Heart left ventricle (tissue), 13 donors: ENCODE results near the gene DOCK3.

Experiments used
- CTCF ChIP-seq, 12 donors: fragments of 200-600 bp; sonication (generic) in 4 of 12; IDR thresholded peaks; one replicate each; pipeline versions ENCODE4 v1.5.0 to v1.8.0; 2018 to 2022; ENCODE audit warnings: antibody characterized with exemption in 12 of 12, mild to moderate bottlenecking in 5 of 12
- POLR2A ChIP-seq, 2 donors: fragments of 450-650 bp; IDR thresholded peaks; one replicate each; pipeline ENCODE4 v1.6.1; 2017; ENCODE audit warnings: antibody characterized with exemption in 2 of 2, mild to moderate bottlenecking in 2 of 2, moderate library complexity in 2 of 2
- donor health status: ischemic (EF 13 %, LVEDD 7.1; RV severe dilation, severe dysfunction).
- donor health status: DM: no; HTN: yes; CAD: no.
- donor health status: DM: no; HTN: no; CAD: no.
- donor health status: ischemic (EF 25% LVEDD 6.9; RV normal size, moderate dysfunction).
- donor health status: ischemic (EF 25% LVEDD 5.7; RV mildly dilated, moderate dysfunction).
- donor health status: ischemic (EF 35%, LVEDD 5.7; RV mildly dilated, moderate dysfunction).
- donor health status: nonischemic (EF 11% LVEDD 7.7; RV severe dilation, severe dysfunction).
- donor health status: DM: yes; HTN: yes; CAD: no.
- donor health status: PGD.
- donor health status: ischemic (EF 29% LVEDD 5.4; RV normal size, mild dysfunction).
- donor health status: nonischemic (EF 23%, LVEDD 6.1; RV moderate dilation, normal function).

- TF ChIP-seq CTCF (IDR thresholded peaks at IDR 0.05) (no peak), POLR2A (IDR thresholded peaks at IDR 0.05) (no peak)
Measured at GRCh38 chr3:51307458-51307857, 632.7 kb downstream of the DOCK3 start.
